Peyer's patch (tissue), 4 donors: Measurements from ENCODE around the gene GCC1.

Experiments used
- POLR2A ChIP-seq, 2 donors: fragments of 450-650 bp; IDR thresholded peaks; one replicate each; pipeline ENCODE4 v1.5.1; 2017; ENCODE audit warnings: antibody characterized with exemption in 2 of 2, mild to moderate bottlenecking in 2 of 2, moderate library complexity in 2 of 2
- TF ChIP-seq, protein P1 (sequence below), 6 experiments: fragments of 450-650 bp in 4 of 6; fragments of 200-600 bp in 2 of 6; sonication (generic) in 1 of 6; IDR thresholded peaks; one replicate each; pipeline ENCODE4 v1.5.1; 2017 to 2019; ENCODE audit warnings: antibody characterized with exemption in 6 of 6, mild to moderate bottlenecking in 3 of 6, moderate library complexity in 1 of 6

DNA sequence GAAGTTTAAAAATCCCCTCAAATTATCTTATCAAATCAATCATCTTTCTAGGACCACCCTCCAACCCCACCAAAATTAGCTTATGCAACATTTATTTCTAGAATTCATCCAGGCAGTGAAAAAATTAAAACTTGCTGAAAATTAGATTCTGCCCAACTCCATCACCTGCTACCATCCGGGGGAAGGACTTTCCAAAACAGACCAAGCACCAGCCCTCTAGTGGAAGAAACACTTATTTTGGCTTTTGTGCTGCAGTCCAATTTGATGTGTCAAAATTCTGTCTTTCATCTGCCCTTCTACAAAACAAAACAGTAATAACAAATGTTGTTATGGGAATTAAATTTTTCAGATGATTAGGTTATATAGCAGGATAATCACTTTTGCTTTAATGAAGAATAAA lies 35.1 kb downstream of the GCC1 start:
- TF ChIP-seq, protein P1, sequence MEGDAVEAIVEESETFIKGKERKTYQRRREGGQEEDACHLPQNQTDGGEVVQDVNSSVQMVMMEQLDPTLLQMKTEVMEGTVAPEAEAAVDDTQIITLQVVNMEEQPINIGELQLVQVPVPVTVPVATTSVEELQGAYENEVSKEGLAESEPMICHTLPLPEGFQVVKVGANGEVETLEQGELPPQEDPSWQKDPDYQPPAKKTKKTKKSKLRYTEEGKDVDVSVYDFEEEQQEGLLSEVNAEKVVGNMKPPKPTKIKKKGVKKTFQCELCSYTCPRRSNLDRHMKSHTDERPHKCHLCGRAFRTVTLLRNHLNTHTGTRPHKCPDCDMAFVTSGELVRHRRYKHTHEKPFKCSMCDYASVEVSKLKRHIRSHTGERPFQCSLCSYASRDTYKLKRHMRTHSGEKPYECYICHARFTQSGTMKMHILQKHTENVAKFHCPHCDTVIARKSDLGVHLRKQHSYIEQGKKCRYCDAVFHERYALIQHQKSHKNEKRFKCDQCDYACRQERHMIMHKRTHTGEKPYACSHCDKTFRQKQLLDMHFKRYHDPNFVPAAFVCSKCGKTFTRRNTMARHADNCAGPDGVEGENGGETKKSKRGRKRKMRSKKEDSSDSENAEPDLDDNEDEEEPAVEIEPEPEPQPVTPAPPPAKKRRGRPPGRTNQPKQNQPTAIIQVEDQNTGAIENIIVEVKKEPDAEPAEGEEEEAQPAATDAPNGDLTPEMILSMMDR (IDR thresholded peaks at IDR 0.05), result no peak
- no peak for TF ChIP-seq POLR2A (IDR thresholded peaks at IDR 0.05)
